Fibroblast of villous mesenchyme (primary cell): Measurements from ENCODE around the gene TMPO. TPM values are rescaled to one million over a fixed set of nuclear protein-coding genes. Genes with fewer than 3 reads are reported as not detected.

Experiments used
- DNase-seq: peaks from one replicate; pipeline ENCODE4 v3.0.0-alpha.2; 2010; ENCODE audit warnings: low read depth
- H3K4me3 ChIP-seq: 2 replicates; pipeline ENCODE4 v1.5.1; 2011; ENCODE audit warnings: low read depth, mild to moderate bottlenecking, low read length
- total RNA-seq: library from RNA; depleted of rRNA; stranded (reverse); fragments of >200 nt; gene quantifications from 2 replicates; pipeline ENCODE4 v1.2.3, GENCODE V29; 2012
- TF ChIP-seq, protein P1 (sequence below): IDR thresholded peaks from 2 replicates; pipeline ENCODE4 v1.5.1; 2012; ENCODE audit warnings: low read depth, mild to moderate bottlenecking, low read length; ENCODE audit not compliant: insufficient read depth

TMPO gene
- total RNA-seq, 1 donor = 124 TPM

DNA sequence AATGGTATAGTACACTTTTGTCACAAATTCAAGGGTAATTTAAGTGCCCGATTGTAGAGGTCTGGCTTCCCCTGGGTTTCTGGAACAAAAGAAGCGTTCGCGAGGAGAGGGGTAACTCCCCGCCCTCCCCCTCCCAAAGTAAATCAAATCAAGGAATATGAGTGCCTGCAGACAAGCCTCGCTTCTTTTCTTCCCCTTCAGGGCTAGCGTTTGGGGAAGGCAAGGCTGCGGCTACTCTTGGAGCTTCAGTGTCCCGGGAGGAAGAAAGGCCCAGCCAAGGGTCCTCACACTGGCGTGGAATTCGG lies 456 bp upstream of the TMPO start:
- peak overlapping the region; percentile 96 for H3K4me3 ChIP-seq
- no peak for DNase-seq
- TF ChIP-seq, protein P1, sequence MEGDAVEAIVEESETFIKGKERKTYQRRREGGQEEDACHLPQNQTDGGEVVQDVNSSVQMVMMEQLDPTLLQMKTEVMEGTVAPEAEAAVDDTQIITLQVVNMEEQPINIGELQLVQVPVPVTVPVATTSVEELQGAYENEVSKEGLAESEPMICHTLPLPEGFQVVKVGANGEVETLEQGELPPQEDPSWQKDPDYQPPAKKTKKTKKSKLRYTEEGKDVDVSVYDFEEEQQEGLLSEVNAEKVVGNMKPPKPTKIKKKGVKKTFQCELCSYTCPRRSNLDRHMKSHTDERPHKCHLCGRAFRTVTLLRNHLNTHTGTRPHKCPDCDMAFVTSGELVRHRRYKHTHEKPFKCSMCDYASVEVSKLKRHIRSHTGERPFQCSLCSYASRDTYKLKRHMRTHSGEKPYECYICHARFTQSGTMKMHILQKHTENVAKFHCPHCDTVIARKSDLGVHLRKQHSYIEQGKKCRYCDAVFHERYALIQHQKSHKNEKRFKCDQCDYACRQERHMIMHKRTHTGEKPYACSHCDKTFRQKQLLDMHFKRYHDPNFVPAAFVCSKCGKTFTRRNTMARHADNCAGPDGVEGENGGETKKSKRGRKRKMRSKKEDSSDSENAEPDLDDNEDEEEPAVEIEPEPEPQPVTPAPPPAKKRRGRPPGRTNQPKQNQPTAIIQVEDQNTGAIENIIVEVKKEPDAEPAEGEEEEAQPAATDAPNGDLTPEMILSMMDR = no peak

DNA sequence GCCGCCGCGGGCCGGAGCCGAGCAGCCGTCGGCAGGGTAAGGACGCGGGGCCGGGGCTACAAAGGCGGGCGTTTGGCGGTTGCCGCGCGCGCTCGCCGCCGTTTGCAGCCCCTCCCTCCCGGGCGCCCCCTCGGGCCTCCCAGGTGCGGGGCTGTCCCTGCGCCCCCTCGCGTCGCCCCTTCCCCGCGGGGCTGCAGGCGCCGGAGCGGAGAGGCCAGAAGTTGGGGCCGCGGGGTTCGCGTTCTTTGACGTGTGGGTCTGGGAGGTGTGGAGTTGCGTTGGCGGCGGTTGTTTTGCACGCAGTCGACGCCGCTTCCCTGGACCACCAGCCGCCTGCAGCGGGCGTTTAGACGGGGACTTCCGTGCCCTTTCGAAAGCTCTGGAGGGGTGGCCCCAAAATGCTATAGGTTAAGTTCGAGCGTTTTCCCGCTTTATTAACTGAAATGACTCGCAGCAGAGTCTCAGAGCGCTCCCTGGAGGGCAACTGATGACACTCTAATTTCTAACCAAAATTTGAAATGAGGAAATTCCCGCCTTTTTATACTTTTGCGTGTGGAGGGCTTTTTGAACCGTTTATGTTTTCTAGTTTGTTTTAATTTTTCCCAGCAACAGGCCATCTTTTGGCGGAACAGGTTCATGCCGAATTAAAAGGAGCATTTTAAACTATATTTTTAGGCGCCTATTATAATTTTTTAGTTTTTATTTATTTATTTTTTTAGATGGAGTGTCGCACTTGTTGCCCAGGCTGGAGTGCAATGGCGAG lies 902 bp downstream of the TMPO start:
- peak overlapping the region; percentile 96 for H3K4me3 ChIP-seq
- peak; percentile 86 for DNase-seq
- TF ChIP-seq, protein P1 = peak; percentile 63

DNA sequence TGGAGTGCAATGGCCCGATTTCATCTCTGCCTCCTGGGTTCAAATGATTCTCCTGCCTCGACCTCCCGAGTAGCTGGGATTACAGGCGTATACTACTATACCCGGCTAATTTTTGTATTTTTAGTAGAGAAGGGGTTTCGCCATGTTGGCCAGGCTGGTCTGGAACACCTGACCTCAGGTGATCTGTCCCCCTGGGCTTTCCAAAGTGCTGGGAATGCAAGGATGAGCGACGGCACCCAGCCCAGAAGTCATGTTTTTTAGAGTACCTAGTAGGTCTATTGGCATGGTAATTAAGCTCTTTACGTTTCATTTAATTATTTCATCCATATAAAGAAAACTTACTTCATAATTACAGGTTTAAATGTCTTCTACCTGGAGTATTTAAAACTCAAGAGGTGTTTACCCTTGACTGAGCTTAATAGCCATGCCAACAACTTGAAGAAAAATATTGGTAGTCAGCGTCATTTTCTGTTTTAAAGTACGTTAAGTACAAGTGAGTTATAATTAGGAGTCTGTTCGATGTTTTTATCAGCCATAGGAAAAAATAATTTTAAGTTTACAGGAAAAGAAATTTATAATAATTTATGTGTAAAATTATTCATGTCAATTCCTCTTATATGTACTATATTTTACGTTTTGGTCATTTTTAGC lies 4.0 kb downstream of the TMPO start:
- H3K4me3 ChIP-seq = no peak overlapping the region
- DNase-seq = no peak
- TF ChIP-seq, protein P1 = no peak

DNA sequence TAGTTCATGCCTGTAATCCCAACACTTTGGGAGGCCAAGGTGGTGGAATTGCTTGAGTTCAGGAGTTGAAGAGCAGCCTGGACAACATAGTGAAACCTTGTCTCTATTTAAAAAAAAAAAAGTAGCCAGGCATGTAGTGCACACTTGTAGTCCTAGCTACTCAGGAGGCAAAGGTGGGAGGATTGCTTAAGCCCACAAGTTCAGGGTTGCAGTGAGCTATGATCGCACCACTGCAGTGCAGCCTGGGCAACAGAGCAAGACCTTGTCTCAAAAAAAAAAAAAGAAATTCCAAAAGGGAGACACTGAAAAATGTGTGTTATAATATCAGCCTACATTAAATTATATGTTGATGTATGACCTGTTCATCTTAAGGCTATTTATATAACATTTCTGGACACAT lies 14.7 kb downstream of the TMPO start:
- no peak for DNase-seq

DNA sequence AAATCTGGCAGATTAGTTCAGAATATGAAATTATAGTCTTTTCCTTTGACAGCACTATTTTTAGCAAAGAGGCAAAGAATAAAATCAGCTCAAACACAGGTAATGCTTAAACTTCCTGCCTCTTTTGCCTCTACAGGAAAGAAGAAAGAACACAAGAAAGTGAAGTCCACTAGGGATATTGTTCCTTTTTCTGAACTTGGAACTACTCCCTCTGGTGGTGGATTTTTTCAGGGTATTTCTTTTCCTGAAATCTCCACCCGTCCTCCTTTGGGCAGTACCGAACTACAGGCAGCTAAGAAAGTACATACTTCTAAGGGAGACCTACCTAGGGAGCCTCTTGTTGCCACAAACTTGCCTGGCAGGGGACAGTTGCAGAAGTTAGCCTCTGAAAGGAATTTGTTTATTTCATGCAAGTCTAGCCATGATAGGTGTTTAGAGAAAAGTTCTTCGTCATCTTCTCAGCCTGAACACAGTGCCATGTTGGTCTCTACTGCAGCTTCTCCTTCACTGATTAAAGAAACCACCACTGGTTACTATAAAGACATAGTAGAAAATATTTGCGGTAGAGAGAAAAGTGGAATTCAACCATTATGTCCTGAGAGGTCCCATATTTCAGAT lies 17.4 kb downstream of the TMPO start:
- H3K4me3 ChIP-seq = no peak overlapping the region
- TF ChIP-seq, protein P1 = peak; percentile 61
- DNase-seq = peak; percentile 55

More for the DNA sequence above, 14.7 kb downstream of the TMPO start:
- TF ChIP-seq, protein P1 = no peak
- H3K4me3 ChIP-seq = no peak overlapping the region

DNA sequence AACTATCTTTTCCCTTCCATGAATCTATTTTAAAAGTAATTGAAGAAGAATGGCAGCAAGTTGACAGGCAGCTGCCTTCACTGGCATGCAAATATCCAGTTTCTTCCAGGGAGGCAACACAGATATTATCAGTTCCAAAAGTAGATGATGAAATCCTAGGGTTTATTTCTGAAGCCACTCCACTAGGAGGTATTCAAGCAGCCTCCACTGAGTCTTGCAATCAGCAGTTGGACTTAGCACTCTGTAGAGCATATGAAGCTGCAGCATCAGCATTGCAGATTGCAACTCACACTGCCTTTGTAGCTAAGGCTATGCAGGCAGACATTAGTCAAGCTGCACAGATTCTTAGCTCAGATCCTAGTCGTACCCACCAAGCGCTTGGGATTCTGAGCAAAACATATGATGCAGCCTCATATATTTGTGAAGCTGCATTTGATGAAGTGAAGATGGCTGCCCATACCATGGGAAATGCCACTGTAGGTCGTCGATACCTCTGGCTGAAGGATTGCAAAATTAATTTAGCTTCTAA lies 18.4 kb downstream of the TMPO start:
- TF ChIP-seq, protein P1 = no peak
- H3K4me3 ChIP-seq = no peak overlapping the region
- peak; percentile 66 for DNase-seq
